ENCODE measurements around the gene C22orf23. TPM values are rescaled to one million over a fixed set of nuclear protein-coding genes. Genes with fewer than 3 reads are reported as not detected.

The C22orf23 gene
- total and polyA plus RNA-seq, 2 of the 13 experiments (the other 11 are each of a cell fraction or from before 2014, with no cell fraction given): 0.21 to 0.24 TPM

DNA sequence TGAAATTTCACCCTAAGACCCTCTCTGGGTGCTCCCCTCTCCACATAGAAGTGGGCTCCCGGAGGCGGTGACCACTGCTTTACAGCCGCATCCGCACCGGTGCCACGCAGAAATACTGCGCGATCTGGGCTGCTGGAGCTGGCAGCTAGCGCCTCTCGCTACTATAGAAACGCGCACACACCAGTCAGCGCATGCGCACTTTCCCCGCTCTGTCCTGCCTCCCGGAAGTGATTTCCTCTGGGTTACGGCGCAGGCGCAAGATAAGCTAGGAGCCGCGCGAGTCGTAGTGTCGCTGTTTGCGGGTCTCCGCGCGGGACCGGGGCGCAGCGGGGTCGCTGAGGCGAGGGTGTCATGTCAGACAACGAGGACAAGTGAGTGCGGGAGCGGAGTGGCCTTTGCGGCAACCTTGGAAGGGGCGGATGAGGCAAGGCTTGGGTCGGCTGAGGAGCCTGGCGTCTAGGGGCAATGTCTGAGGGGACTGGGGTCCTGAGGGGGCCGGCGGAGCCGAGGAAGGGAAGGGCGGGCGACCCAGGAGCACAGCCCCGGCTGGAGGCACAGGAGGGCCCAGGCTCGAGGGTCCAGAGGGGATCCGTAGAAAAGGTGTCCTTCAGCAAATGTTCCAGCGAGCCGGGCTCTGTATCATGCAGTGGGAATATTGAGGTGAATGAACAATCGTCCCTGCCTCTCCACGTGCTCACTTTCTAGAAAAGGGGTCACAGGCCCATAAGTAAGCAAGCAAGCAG is at the start of gene C22orf23, which contains the start of gene POLR2F (continued):
- 0 out of 2 replicates have a peak, but pooled peaks have one; percentile 36 for TF ChIP-seq KLF15 (CRISPR knock-in tag; IDR thresholded peaks at IDR 0.05; ENCODE audit: borderline replicate concordance)
- TF ChIP-seq CCAR2 (optimal IDR thresholded peaks at IDR 0.05; ENCODE audit: low read depth, low read length): no peak
- no peak for TF ChIP-seq ZNF776 (CRISPR knock-in tag; IDR thresholded peaks at IDR 0.05)
- TF ChIP-seq ZNF383 (CRISPR knock-in tag; IDR thresholded peaks at IDR 0.05; ENCODE audit: borderline replicate concordance): no peak
- TF ChIP-seq KLF13 (CRISPR knock-in tag; IDR thresholded peaks at IDR 0.05): no peak
- peak; percentile 40; the same call in 1 of the 2 replicates for TF ChIP-seq ZBTB25 (CRISPR knock-in tag; IDR thresholded peaks at IDR 0.05)
- TF ChIP-seq SUZ12 (IDR thresholded peaks at IDR 0.05; ENCODE audit: low read depth, low read length): no peak
- no peak for TF ChIP-seq SP140L (CRISPR knock-in tag; IDR thresholded peaks at IDR 0.05; ENCODE audit: borderline replicate concordance)
- no peak for TF ChIP-seq ATF4 (CRISPR knock-in tag; IDR thresholded peaks at IDR 0.05)
- TF ChIP-seq ZNF235 (CRISPR knock-in tag; IDR thresholded peaks at IDR 0.05; ENCODE audit: borderline replicate concordance): no peak
- no peak for TF ChIP-seq SP4 (CRISPR knock-in tag; IDR thresholded peaks at IDR 0.05)
- TF ChIP-seq, protein P1, sequence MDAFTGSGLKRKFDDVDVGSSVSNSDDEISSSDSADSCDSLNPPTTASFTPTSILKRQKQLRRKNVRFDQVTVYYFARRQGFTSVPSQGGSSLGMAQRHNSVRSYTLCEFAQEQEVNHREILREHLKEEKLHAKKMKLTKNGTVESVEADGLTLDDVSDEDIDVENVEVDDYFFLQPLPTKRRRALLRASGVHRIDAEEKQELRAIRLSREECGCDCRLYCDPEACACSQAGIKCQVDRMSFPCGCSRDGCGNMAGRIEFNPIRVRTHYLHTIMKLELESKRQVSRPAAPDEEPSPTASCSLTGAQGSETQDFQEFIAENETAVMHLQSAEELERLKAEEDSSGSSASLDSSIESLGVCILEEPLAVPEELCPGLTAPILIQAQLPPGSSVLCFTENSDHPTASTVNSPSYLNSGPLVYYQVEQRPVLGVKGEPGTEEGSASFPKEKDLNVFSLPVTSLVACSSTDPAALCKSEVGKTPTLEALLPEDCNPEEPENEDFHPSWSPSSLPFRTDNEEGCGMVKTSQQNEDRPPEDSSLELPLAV (CRISPR knock-in tag; conservative IDR thresholded peaks at IDR 0.05; ENCODE audit: low read depth): no peak
- TF ChIP-seq ZNF768 (CRISPR knock-in tag; IDR thresholded peaks at IDR 0.05): no peak; the same call in 1 of the 2 replicates
- peak; percentile 94 for TF ChIP-seq KMT2A (CRISPR knock-in tag; IDR thresholded peaks at IDR 0.05)
- TF ChIP-seq, protein P2, sequence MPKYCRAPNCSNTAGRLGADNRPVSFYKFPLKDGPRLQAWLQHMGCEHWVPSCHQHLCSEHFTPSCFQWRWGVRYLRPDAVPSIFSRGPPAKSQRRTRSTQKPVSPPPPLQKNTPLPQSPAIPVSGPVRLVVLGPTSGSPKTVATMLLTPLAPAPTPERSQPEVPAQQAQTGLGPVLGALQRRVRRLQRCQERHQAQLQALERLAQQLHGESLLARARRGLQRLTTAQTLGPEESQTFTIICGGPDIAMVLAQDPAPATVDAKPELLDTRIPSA (CRISPR knock-in tag; IDR thresholded peaks at IDR 0.05; ENCODE audit: borderline replicate concordance): peak; percentile 20; the same call in 1 of the 2 replicates
- no peak for TF ChIP-seq HNRNPH1 (optimal IDR thresholded peaks at IDR 0.05; ENCODE audit: low read depth, low read length)
- no peak for TF ChIP-seq RARA (CRISPR knock-in tag; IDR thresholded peaks at IDR 0.05)
- TF ChIP-seq FIP1L1 (IDR thresholded peaks at IDR 0.05; ENCODE audit: borderline replicate concordance, insufficient read depth, low read depth, low read length): no peak
- no peak; the same call in 1 of the 2 replicates for TF ChIP-seq ZSCAN21 (CRISPR knock-in tag; IDR thresholded peaks at IDR 0.05; ENCODE audit: borderline replicate concordance)
- no peak for TF ChIP-seq PRMT3 (CRISPR knock-in tag; IDR thresholded peaks at IDR 0.05; ENCODE audit: borderline replicate concordance, low read depth)
- TF ChIP-seq ZNF788 (CRISPR knock-in tag; IDR thresholded peaks at IDR 0.05; ENCODE audit: borderline replicate concordance): peak; percentile 52; the same call in 1 of the 2 replicates
- TF ChIP-seq FOXC1 (CRISPR knock-in tag; IDR thresholded peaks at IDR 0.05; ENCODE audit: borderline replicate concordance): no peak

Measured in HepG2 (cell line).